ENCODE measurements around the gene ODAD4. TPM values are rescaled to one million over a fixed set of nuclear protein-coding genes. Genes with fewer than 3 reads are reported as not detected.

Gene ODAD4
- total RNA-seq, 2 donors from 2014 or later = 1.1 to 2.2 TPM

Other genes with a start within 250 kb of the ODAD4 start
- 100 to 1,000 TPM; 167 to 318 TPM for gene EIF1, start 241.7 kb upstream of the ODAD4 start, total RNA-seq
- not detected for gene GAST, start 218.3 kb upstream of the ODAD4 start, total RNA-seq
- under 1 TPM in 1 of 2 donors, not detected in 1; 0.35 TPM for gene HAP1, start 196.0 kb upstream of the ODAD4 start, total RNA-seq
- gene JUP, start 143.9 kb upstream of the ODAD4 start, total RNA-seq = 10 to 100 TPM; 82.4 to 98.7 TPM
- gene P3H4, start 118.7 kb upstream of the ODAD4 start, total RNA-seq = 10 to 100 TPM; 20.7 to 41.0 TPM
- 100 to 1,000 TPM; 125 to 188 TPM for gene FKBP10, start 117.6 kb upstream of the ODAD4 start, total RNA-seq
- 10 to 100 TPM; 62.1 to 69.7 TPM for gene NT5C3B, start 94.4 kb upstream of the ODAD4 start, total RNA-seq
- gene KLHL10, start 92.8 kb upstream of the ODAD4 start, total RNA-seq = not detected
- gene KLHL11, start 65.2 kb upstream of the ODAD4 start, total RNA-seq = 10 to 100 TPM; 22.6 to 28.6 TPM
- gene ACLY, start 11.7 kb upstream of the ODAD4 start, total RNA-seq = 10 to 100 TPM; 76.3 to 81.5 TPM
- 10 to 100 TPM; 32.4 to 56.3 TPM for gene CNP, start 36.2 kb downstream of the ODAD4 start, total RNA-seq
- gene DNAJC7, start 86.8 kb downstream of the ODAD4 start, total RNA-seq = 10 to 100 TPM; 61.2 to 80.6 TPM
- 10 to 100 TPM; 43.8 to 46.2 TPM for gene NKIRAS2, start 89.5 kb downstream of the ODAD4 start, total RNA-seq
- under 1 TPM; 0.21 to 0.54 TPM for gene C17orf113, start 120.0 kb downstream of the ODAD4 start, total RNA-seq
- gene ZNF385C, start 167.9 kb downstream of the ODAD4 start, total RNA-seq = not detected
- gene DHX58, start 182.1 kb downstream of the ODAD4 start, total RNA-seq = 10 to 100 TPM; 13.7 to 18.5 TPM
- gene KAT2A, start 190.8 kb downstream of the ODAD4 start, total RNA-seq = 10 to 100 TPM; 26.4 to 31.3 TPM
- gene HSPB9, start 192.2 kb downstream of the ODAD4 start, total RNA-seq = not detected
- gene RAB5C, start 224.4 kb downstream of the ODAD4 start, total RNA-seq = 100 to 1,000 TPM in 1 of 2 donors, 10 to 100 TPM in 1; 89.2 to 158 TPM

All from thoracic aorta (tissue), 2 donors.